Large intestine (tissue), 3 donors: ENCODE data around the gene UAP1L1. TPM values are rescaled to one million over a fixed set of nuclear protein-coding genes. Genes with fewer than 3 reads are reported as not detected.

Experiments used
- DNase-seq, 2 donors: peaks; one replicate each; pipeline versions ENCODE4 v3.0.0 to v3.0.0-alpha.2; 2013
- H3K27ac ChIP-seq: one replicate; pipeline ENCODE4 v1.5.1; 2013; ENCODE audit warnings: low read length
- H3K27me3 ChIP-seq: 2 replicates; pipeline ENCODE4 v1.6.1; 2013; ENCODE audit warnings: low read length; ENCODE audit not compliant: control insufficient read depth, insufficient read depth
- H3K36me3 ChIP-seq: 2 replicates; pipeline ENCODE4 v1.6.1; 2013; ENCODE audit warnings: low read length; ENCODE audit not compliant: control insufficient read depth, insufficient read depth
- H3K4me1 ChIP-seq: one replicate; pipeline ENCODE4 v1.6.1; 2013; ENCODE audit warnings: low read length; ENCODE audit not compliant: control insufficient read depth, insufficient read depth
- H3K4me3 ChIP-seq: one replicate; pipeline ENCODE4 v1.5.1; 2013; ENCODE audit warnings: low read length
- H3K9me3 ChIP-seq: one replicate; pipeline ENCODE4 v1.6.1; 2013; ENCODE audit warnings: mild to moderate bottlenecking, low read depth, low read length, moderate library complexity; ENCODE audit not compliant: control insufficient read depth
- WGBS: methylation state at CpG from one replicate; pipeline ENCODE4 v1.1.5; 2013; ENCODE audit warnings: low lambda C conversion rate; ENCODE audit not compliant: insufficient coverage; 5-methylcytosine and 5-hydroxymethylcytosine counted together
- polyA plus RNA-seq: library from polyadenylated mRNA; unstranded; fragments of 120-200 nt; gene quantifications from one replicate; pipeline ENCODE4 v1.2.1, GENCODE V29; 2013

UAP1L1 gene
- polyA plus RNA-seq, 1 donor: 32.4 TPM

GRCh38 chr9:137077758-137078693 is 709 bp downstream of the UAP1L1 start:
- DNase-seq: peak in 1 of 2 donors; percentile 44
- peaks cover 24% of the 10 kb centered on the region for H3K27me3 ChIP-seq
- no CpG with 5 or more reads among the region's 76 CpGs for WGBS

GRCh38 chr9:137078701-137079400 is 1.5 kb downstream of the UAP1L1 start:
- Histone ChIP-seq H3K27me3 (peaks cover 24% of the 10 kb centered on the region), H3K4me1 (peaks cover 27% of the 10 kb centered on the region), H3K4me3 (peak overlapping the region; percentile 74), H3K36me3 (peaks cover 32% of the 10 kb centered on the region), H3K9me3 (peaks cover 3% of the 10 kb centered on the region), H3K27ac (no peak overlapping the region)
- no CpG with 5 or more reads among the region's 51 CpGs for WGBS
- peak in 1 of 2 donors; percentile 31 for DNase-seq

More at GRCh38 chr9:137077758-137078693, 709 bp downstream of the UAP1L1 start:
- Histone ChIP-seq H3K4me3 (peak overlapping the region; percentile 74), H3K4me1 (peaks cover 34% of the 10 kb centered on the region), H3K27ac (no peak overlapping the region), H3K9me3 (peaks cover 3% of the 10 kb centered on the region), H3K36me3 (peaks cover 30% of the 10 kb centered on the region)

GRCh38 chr9:137079401-137079787 is 2.1 kb downstream of the UAP1L1 start:
- WGBS: no CpG with 5 or more reads among the region's 13 CpGs
- peaks cover 32% of the 10 kb centered on the region for H3K36me3 ChIP-seq

GRCh38 chr9:137080260-137081122 is 3.2 kb downstream of the UAP1L1 start:
- Histone ChIP-seq H3K27me3 (peaks cover 24% of the 10 kb centered on the region), H3K4me1 (peaks cover 26% of the 10 kb centered on the region), H3K4me3 (no peak overlapping the region), H3K27ac (no peak overlapping the region), H3K36me3 (peaks cover 32% of the 10 kb centered on the region), H3K9me3 (peaks cover 3% of the 10 kb centered on the region)
- no peak for DNase-seq
- no CpG with 5 or more reads among the region's 24 CpGs for WGBS

More at GRCh38 chr9:137079401-137079787, 2.1 kb downstream of the UAP1L1 start:
- Histone ChIP-seq H3K4me3 (no peak overlapping the region), H3K27me3 (peaks cover 24% of the 10 kb centered on the region), H3K4me1 (peaks cover 24% of the 10 kb centered on the region), H3K9me3 (peaks cover 3% of the 10 kb centered on the region), H3K27ac (no peak overlapping the region)
- DNase-seq: no peak

- H3K36me3 ChIP-seq: peaks cover 32% of the 10 kb centered on the region
- WGBS: no CpG with 5 or more reads among the region's 16 CpGs
- peaks cover 26% of the 10 kb centered on the region for H3K4me1 ChIP-seq
- DNase-seq: no peak
- H3K27ac ChIP-seq: no peak overlapping the region
- no peak overlapping the region for H3K4me3 ChIP-seq
- H3K9me3 ChIP-seq: peaks cover 3% of the 10 kb centered on the region
- H3K27me3 ChIP-seq: peaks cover 21% of the 10 kb centered on the region
Observed at GRCh38 chr9:137082222-137082924, 5.1 kb downstream of the UAP1L1 start.

DNA sequence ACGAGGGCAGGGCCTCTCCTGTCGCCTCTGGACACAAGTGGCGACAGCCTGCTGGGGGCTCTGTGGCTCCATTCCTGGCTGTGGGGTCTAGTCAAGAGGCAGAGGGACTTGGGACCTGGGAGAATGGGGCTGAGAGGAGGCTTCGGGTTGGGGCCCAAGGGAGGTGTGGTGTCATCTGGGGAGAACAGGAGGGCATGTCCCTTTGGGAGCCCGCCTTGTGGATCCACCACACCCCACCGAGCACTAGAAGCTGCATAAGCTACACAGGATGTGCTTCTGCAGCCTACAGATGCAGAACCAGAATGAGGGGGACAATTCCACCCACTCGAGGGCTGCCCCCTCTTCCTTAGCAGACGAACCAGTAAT is 5.6 kb downstream of the UAP1L1 start:
- no CpG with 5 or more reads among the region's 8 CpGs for WGBS
- H3K4me3 ChIP-seq: no peak overlapping the region
- no peak for DNase-seq
- no peak overlapping the region for H3K27ac ChIP-seq
- peaks cover 3% of the 10 kb centered on the region for H3K9me3 ChIP-seq
- H3K27me3 ChIP-seq: peaks cover 18% of the 10 kb centered on the region
- peaks cover 32% of the 10 kb centered on the region for H3K36me3 ChIP-seq
- peaks cover 31% of the 10 kb centered on the region for H3K4me1 ChIP-seq

DNA sequence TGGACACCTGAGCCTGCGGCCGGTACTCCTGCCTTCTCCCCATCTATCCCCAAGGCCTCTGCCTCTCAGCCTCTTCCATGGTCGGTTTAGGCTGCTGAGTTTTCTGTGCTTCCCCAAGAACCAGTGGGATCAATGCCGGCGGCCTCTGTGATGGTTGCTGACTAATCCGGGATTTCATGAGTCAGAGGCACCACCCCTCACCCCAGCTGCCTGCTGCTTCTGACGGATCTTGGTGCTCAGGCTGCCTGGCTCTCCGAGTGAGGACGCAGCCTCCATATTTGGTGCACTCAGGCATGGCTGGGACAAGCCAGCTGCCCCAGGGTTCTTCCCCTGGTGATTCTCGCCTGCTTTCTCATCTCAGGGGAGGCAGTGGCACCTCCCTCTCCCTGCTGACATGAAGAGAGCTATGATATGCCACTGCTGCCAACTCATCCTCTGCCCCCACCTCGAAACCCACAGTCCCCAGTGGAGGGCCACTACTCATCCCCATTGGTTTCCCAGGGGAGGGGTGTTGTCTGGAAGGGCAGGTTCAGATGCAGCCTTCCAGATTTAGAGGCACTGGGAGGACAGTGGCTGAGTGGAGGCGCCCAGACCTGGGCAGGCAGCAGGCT is 6.2 kb downstream of the UAP1L1 start:
- peaks cover 30% of the 10 kb centered on the region for H3K4me1 ChIP-seq
- WGBS: no CpG with 5 or more reads among the region's 12 CpGs
- H3K36me3 ChIP-seq: peaks cover 32% of the 10 kb centered on the region
- H3K27me3 ChIP-seq: peaks cover 12% of the 10 kb centered on the region
- peaks cover 2% of the 10 kb centered on the region for H3K9me3 ChIP-seq
- DNase-seq: no peak
- H3K27ac ChIP-seq: no peak overlapping the region
- H3K4me3 ChIP-seq: no peak overlapping the region

- no peak for DNase-seq
- peaks cover 33% of the 10 kb centered on the region for H3K36me3 ChIP-seq
- no peaks in the 10 kb centered on the region for H3K9me3 ChIP-seq
- 80% methylated on average over 1 of the region's 9 CpGs for WGBS
- no peak overlapping the region for H3K4me3 ChIP-seq
- H3K4me1 ChIP-seq: peaks cover 20% of the 10 kb centered on the region
- no peak overlapping the region for H3K27ac ChIP-seq
- peaks cover 3% of the 10 kb centered on the region for H3K27me3 ChIP-seq
Observed at GRCh38 chr9:137084526-137084925, 7.2 kb downstream of the UAP1L1 start.

- DNase-seq: peak in 1 of 2 donors; percentile 73
- no CpG with 5 or more reads among the region's 58 CpGs for WGBS
- H3K36me3 ChIP-seq: peaks cover 28% of the 10 kb centered on the region
- peak overlapping the region; percentile 66 for H3K27ac ChIP-seq
- peaks cover 19% of the 10 kb centered on the region for H3K4me1 ChIP-seq
- H3K4me3 ChIP-seq: peak overlapping the region; percentile 74
- no peaks in the 10 kb centered on the region for H3K9me3 ChIP-seq
- H3K27me3 ChIP-seq: no peaks in the 10 kb centered on the region
Observed at GRCh38 chr9:137085920-137086530, 8.7 kb downstream of the UAP1L1 start.
